Stimulated activated CD4-positive, alpha-beta T cell treated with anti-CD3 and anti-CD28 coated beads, Interleukin-15, amount 100 ng/mL, for 48 hours (primary cell): Measurements from ENCODE around the gene ACKR4.
"Not testable (repeated sequence)": the region's sequence is repeated elsewhere in the genome, so short reads cannot be mapped to it uniquely, and the experiment has no call there.

ENCODE experiments used
- DNase-seq, 2 donors: peaks; one replicate each; pipeline ENCODE4 v3.0.0-alpha.2; 2020; ENCODE audit warnings: low read depth in 2 of 2

ACKR4 gene

GRCh38 chr3:132594498-132594897, 2.6 kb upstream of the ACKR4 start:
- DNase-seq: no peak

- DNase-seq: no peak
Measured at GRCh38 chr3:132595014-132595413, 2.1 kb upstream of the ACKR4 start.

DNA sequence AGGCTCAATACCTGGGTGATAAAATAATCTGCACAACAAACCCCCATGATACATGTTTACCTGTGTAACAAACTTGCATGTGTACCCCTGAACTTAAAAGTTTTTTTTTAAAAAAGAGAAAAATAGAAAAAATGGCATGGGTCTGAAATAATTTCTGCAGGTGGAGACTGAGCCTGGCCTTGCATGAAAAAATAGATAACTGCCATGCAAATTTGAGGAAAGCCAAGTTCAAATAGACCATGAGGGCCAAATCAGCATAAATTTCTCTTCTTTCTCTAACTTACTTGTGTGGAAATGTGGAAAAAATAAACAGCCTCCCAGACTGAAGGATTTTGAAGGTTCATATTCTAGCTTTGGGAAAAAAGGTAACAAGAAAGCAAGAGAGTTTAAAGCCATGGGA, 744 bp upstream of the ACKR4 start:
- DNase-seq: no peak

GRCh38 chr3:132597660-132598059, 590 bp downstream of the ACKR4 start:
- DNase-seq: no peak

DNA sequence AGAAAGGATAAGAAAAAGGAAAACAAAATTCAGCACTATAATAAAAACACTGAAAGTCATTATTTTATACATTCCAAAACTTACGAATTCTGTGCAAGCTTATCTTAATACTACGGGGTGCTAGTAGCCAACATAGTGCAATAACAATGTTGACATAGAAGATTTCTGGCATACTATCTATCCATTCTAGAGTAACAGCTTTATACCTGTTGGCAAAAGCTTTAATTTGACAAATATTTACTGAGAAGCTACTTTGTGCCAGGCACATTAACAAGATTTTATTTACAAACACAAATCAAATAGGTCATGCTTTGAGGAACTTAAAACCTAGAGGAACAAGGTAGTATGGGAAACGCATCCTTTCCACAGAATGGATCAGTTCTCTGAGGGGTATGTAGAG, 1.1 kb downstream of the ACKR4 start:
- no peak for DNase-seq

GRCh38 chr3:132600614-132601013, 3.5 kb downstream of the ACKR4 start:
- not testable (repeated sequence) for DNase-seq

DNA sequence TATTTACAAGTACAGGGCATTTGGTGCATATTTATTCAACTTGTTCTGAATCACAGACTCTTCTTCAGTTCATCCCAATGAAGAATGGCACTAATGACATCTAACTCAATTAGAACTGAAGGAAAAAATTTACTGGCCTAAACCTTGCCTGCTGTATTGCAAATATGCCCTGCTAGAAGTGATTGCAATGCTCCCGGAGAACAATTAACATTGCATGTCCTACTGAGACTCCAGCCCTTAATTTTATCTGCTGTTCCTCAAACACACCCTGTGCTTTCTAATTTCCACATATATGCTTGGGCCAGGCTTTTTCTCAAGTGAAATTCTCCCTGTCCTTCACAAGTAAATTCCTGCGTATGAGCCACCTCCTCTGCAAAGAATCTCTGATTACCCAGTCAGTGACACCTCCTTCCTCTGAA, 8.3 kb downstream of the ACKR4 start:
- no peak for DNase-seq

- no peak for DNase-seq
Measured at GRCh38 chr3:132606085-132606484, 9.0 kb downstream of the ACKR4 start.

GRCh38 chr3:132606620-132607019, 9.6 kb downstream of the ACKR4 start:
- DNase-seq: not testable (repeated sequence)

DNA sequence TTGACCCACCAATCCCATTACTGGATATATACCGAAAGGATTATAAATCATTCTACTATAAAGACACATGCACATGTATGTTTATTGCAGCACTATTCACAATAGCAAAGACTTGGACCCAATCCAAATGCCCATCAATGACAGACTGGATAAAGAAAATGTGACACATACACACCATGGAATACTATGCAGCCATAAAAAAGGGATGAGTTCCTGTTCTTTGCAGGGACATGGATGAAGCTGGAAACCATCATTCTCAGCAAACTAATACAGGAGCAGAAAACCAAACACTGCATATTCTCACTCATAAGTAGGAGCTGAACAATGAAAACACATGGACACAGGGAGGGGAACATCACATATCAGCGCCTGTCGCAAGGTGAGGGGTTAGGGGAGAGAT, 18.2 kb downstream of the ACKR4 start:
- not testable (repeated sequence) for DNase-seq

- no peak for DNase-seq
Measured at GRCh38 chr3:132615881-132616280, 18.8 kb downstream of the ACKR4 start.

DNA sequence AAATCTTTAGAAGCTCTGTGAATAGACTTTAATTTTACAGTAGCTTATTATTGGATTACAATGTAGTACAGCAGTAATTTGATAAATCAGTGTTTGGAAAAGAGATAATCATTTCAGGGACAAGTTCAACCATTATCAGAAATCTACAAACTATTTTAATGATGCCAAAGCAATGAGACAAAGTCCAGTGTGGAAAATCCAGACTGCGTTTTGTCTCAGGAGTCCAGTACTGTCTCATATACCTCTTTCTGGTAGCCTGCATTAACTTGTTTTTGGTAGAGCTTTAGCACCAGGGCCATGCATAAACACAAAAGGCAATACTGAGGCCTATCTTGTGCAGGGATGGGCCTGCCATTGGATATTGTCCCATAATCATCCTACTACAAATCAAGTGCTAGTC, 19.7 kb downstream of the ACKR4 start:
- DNase-seq: no peak

DNA sequence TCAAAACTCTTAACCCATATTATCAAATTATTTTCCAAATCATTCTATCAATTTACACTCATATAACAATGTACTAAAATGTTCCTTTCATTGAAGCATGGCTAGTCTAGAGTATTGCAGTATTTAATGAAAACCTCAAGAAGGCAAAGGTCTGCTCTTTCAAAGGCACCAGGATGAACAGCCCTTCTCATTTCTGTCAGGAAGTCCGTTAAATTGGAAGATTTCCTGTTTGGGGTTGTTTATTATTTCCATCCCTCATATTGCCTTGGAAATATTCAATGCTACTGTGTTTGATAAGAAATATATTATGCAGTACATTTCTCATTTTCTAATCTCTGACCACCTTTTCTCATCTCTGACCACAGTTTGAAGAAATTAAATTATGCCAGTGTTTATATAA, 25.1 kb downstream of the ACKR4 start:
- no peak for DNase-seq

- no peak for DNase-seq
Measured at GRCh38 chr3:132622761-132623160, 25.7 kb downstream of the ACKR4 start.

DNA sequence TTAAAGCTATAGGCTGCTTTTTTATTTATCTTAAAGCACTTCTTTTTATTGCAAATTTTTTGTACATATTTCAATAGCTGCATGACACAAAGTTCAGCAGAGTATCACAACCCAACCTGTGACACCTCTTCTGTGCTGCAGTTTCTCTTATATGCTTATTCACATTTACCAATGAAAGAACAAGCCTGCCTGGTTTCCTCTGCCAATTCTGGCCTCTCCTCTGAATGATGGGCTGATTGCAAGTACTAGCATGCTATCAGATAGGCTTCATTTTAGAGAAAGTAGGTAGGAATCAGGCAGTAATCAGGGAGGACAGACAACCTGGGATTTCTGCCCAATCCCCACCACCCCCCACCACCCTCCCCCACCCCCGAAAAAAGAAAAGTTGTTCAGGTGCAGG, 26.6 kb downstream of the ACKR4 start:
- DNase-seq: no peak

DNA sequence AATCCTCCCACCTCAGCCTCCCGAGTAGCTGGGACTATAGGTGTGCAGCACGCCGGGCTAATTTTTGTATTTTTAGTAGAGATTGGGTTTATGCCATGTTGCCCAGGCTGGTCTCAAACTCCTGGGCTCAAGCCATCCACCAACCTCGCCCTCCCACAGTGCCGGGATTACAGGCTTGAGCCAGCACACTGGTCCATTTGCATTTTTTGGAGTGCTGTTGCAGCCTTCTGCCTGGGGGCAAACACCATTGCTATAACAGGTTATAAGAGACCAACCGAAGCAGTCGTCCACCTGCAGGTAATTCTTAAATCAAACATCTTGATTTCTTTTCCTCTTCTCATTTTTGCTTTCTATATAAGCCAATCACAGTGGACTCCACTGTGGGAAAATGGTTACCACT, 27.7 kb downstream of the ACKR4 start:
- no peak for DNase-seq

DNA sequence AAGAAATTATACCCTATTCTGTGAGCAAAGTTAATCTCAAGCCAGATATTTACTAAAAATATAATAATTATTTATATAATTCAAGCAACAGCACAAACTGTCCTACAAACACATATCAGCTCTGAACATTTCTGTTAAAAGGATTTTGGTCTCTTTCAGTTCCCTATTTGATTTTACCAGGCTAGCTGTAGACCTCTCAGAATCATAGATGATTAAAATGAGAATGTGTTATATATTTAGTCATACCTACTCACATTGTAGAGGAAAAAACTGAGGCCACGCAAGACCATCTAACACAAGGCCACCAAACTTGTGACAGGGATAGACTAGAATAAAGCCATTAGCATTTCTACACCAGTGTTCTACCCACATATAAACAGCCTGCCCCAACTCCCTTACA, 28.5 kb downstream of the ACKR4 start:
- DNase-seq: no peak

GRCh38 chr3:132626955-132627354, 29.9 kb downstream of the ACKR4 start:
- no peak for DNase-seq

DNA sequence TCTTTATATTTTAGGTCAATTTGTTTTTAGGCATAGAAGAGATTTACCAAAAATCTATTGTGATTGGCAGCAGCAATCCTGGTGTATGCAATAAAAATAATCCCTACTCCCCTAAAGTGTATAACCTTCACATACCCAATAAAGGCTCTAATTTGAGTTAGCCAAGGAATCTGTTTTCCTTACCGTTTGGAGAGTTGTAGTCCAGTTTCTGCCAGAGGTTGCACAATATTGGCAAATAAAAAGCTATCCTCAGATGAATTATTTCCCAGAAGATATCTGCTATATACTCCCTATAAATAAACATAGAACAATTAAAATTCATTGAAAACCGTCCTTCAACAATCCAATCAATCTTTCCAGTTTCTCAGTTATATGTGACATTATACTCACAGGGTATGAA, 31.1 kb downstream of the ACKR4 start:
- no peak for DNase-seq

DNA sequence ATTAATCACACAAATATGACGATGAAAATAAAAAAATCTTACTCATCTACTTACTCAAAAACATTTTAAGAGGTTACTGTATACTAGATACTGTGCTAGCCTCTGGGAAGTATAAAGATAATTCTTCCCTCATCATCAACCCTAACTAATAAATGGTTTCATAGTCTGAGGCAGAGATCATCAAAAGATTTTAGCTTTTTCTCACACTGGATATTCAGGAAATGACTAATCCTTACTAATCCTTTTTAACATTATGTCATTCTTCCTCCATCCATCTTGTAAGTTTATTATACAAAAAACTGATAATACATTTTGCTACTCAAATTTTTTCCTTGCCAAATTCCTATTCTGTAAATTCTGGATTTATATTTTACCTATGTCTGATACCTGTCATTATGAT, 32.9 kb downstream of the ACKR4 start:
- DNase-seq: no peak

GRCh38 chr3:132630612-132631011, 33.5 kb downstream of the ACKR4 start:
- no peak for DNase-seq

DNA sequence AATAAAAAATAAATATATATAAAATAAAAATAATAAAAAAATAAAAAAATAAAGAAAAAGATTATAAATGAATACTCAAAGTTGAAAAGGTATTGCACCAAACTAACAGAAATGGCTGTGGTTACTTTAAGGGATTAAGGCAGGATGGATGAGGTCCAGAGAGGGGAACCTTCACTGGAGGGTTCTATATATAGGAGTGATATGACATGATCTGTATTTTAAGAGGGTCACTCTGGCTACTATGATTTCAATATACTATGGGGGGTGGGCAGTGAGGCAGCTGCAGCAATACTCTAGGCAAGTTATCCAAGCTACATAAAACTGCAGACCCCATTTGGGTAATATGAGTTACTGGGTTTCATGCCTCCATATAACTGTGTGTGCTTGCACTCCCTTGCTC, 38.0 kb downstream of the ACKR4 start:
- no peak for DNase-seq

- no peak for DNase-seq
Measured at GRCh38 chr3:132637590-132637989, 40.5 kb downstream of the ACKR4 start.

DNA sequence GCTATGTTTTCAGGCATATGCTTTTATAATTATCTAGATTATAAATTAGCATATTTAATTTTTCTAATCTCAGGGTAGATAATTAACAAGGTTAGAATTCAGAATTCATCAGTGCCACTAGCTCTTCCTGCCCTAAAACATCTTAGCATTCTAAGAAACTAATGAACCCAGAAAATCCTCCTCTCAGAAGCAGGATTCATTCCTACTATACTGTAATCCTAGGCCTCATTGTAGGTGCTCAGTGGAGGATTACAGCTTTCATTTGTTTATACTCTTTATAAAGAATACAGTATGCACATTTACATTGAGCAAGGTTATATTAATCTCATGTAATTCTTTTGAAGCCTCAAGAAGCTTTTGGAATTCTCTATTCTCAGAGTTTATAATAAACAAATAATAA, 41.6 kb downstream of the ACKR4 start:
- DNase-seq: no peak

DNA sequence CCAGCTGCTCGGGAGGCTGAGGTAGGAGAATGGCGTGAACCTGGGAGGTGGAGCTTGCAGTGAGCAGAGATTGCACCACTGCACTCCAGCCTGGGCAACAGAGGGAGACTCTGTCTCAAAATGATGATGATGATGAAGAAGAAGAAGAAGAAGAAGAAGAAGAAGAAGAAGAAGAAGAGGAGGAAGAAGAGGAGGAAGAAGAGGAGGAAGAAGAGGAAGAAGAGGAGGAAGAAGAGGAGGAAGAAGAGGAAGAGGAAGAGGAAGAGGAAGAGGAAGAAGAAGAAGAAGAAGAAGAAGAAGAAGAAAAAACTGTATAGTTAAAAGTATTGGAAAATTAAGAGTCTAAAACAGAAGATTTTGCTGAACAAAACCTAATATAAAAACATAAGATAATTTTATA, 44.4 kb downstream of the ACKR4 start:
- not testable (repeated sequence) for DNase-seq
